HG03045 (cell line): ENCODE measurements around the gene RINL.
"Not testable (repeated sequence)": the region's sequence is repeated elsewhere in the genome, so short reads cannot be mapped to it uniquely, and the experiment has no call there.

ENCODE experiments used
- ATAC-seq: cut with Tn5 transposase; IDR thresholded peaks from one replicate; pipeline ENCODE4 v1.9.1; 2021; ENCODE audit warnings: mild to moderate bottlenecking, moderate library complexity; ENCODE audit not compliant: unreplicated experiment

Gene RINL

DNA sequence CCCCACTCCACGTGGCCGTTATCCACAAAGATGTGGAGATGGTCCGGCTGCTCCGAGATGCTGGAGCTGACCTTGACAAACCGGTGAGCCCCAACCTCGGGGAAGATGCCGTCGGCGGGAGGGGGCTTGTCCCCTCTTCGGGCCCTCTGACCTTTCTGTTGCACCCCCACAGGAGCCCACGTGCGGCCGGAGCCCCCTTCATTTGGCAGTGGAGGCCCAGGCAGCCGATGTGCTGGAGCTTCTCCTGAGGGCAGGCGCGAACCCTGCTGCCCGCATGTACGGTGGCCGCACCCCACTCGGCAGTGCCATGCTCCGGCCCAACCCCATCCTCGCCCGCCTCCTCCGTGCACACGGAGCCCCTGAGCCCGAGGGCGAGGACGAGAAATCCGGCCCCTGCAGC, 29.2 kb upstream of the RINL start:
- ATAC-seq: no peak

DNA sequence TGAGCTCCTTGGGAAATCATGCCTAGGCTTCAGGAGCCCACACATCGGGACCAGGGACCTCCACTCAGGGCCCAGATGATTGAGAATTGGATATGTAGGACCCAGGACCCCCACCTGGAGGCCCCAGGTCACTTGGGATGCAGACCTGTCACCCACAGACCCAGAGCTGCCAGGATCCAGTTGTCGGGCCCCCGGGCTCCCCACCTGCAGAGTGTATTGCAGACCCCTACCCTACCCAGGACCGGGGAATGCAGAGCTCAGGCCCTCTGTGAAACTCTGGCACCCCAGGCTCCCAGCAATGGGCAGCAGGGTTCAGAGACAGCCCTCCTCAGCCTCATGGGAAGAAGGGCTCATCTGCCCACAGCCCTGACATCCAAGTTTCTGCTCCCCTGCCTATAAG, 27.5 kb upstream of the RINL start:
- ATAC-seq: no peak

DNA sequence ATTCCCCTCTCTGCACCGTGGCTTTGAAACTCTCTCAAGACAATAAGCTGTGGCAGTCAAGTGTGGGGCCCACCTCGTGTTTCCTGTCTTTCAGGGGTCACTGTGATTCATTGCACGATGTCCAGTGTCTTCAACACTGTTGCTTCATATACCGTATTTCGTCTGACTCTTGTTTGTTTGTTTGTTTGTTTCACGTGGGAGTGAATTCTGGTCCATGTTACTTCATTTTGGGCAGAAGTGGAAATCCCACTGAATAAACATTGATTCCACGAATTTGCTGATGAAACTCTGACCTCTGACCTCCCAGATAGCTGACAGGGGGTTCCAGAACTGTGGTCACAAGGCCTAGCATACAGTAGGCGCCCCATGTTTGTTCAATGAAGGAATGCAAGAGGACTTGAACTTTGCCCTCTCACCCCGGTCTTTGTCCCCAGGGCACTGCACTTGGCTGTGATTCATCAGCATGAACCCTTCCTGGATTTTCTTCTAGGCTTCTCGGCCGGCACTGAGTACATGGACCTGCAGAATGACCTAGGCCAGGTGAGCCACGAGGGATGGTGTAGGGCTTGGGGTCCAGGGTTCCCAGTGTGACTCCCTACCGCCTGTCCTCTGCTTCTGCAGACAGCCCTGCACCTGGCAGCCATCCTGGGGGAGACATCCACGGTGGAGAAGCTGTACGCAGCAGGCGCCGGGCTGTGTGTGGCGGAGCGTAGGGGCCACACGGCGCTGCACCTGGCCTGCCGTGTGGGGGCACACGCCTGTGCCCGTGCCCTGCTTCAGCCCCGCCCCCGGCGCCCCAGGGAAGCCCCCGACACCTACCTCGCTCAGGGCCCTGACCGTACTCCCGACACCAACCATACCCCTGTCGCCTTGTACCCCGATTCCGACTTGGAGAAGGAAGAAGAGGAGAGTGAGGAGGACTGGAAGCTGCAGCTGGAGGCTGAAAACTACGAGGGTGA, 26.8 kb upstream of the RINL start:
- no peak for ATAC-seq

DNA sequence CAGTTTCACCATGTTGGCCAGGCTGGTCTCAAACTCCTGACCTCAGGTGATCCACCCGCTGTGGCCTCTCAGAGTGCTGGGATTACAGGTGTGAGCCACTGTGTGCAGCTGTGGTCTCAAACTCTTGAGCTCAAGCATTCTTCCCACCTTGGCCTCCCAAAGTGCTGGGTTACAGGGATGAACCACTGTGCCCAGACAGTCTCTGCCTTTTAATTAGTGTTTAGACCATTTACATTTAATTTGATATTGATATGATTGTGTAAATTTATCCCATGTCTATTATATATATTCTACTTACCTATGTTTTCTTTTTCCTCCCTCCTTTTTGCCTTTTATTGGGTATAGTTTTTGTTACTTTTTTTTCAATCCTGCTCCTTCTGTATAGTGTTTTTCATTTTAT, 23.6 kb upstream of the RINL start:
- ATAC-seq: no peak

DNA sequence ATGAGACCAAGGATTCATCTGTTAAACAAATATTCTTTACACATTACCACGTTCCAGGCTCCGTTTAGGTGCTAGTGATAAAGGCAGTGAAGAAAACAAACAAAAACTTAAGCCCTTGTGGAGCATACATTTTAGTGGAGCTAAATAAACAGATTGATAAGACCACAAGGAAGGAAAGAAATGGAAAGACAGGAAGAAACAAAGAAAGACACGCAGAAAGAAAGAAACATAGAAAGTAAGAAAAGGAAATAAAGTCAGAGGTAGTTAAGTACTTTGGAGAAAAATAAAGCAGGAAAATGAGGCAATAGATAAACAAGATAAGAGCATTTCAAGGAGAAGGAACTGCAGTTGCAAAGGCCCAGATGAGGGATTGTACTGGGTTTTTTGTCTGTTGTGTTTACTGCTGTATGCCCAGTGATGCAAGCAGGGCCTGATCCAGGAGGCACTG, 22.7 kb upstream of the RINL start:
- no peak for ATAC-seq

DNA sequence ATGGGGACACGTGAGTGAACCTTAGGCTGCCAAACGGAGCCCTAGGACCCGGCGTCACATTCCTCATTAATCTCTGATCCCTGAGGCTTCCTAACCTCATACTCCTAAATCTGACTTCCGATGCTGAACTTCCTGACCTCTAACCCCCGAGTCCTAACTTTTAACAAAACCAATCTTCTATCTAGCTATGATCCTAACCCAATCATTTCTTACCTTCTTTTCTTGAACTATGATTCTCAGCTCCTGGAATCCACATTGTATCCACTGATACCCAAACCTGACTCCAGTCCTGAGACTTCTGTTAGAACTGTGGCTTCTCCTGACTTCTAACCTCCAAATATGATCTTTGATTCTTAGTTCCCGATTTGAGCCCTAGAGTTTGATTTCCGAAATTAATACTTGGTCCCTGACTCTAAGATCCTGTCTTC, 22.1 kb upstream of the RINL start:
- no peak for ATAC-seq

DNA sequence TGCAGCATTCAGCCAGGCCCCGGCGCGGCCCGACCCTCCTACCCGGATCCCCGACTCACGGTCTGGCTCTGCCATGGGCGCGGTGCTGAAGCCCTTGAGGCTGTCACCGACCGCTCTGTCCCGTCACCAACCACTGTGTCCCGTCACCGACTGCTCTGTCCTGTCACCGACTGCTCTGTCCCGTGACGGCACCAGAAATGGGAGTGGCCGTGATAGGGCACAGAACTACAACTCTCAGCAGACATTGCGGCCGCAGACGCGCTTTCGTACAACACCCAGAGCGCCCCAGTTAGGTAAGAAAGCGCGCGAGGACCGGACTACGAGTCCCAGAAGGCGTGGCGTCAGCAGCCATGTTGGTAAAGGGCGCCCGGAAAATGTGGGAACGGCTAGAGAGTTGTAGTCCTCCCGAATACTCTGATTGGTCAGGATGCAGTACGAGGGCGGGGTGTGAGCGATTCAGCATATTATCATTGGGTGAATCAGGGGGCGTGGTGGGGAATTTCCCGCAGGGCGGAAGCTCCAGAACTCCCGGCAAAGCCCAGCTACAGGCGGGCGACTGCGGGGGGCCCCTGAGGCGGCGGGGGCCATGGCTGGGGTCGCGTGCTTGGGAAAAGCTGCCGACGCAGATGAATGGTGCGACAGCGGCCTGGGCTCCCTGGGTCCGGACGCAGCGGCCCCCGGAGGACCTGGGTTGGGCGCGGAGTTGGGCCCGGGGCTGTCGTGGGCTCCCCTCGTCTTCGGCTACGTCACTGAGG, 21.5 kb upstream of the RINL start, which contains the start of the genes NFKBIB and SIRT2:
Gene NFKBIB, plus strand, starts transcription at position 523 of the 755 bp plus-strand sequence. Its CDS starts 64 bp downstream, at position 587.
Gene SIRT2, minus strand, starts transcription at position 172 of the 755 bp plus-strand sequence. Its CDS starts 97 bp downstream, at position 75.
- ATAC-seq: peak; percentile 90

DNA sequence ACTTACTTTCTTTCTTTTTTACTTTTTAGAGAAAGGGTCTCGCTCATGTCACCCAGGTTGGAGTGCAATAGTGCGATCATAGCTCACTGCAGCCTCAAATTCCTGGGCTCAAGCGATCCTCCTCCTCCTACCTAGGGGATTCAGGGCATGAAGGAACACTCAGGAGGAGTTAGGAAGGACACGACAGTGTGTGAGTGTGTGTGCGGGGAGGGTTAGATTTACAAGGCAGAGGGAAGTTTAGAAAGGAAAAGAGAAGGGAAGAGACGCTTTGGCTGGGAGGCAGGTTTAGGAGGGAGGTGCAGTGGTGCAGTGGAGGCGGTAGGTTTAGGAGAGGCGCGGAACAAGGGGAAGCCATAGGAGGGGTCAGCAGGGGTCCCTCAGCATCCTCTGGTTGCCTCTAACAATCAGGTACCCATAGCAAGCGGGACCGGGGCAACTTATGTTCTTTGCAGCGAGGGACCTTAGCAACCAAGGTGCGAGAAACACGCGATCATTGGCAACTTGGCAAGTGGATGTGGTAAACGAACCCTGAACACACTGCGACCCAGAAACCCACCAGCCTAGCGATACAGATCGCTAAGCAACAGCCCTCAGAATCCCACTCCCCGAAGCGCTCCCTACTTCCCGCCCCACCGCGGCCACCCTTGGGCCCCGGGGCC, 20.8 kb upstream of the RINL start:
- no peak for ATAC-seq

DNA sequence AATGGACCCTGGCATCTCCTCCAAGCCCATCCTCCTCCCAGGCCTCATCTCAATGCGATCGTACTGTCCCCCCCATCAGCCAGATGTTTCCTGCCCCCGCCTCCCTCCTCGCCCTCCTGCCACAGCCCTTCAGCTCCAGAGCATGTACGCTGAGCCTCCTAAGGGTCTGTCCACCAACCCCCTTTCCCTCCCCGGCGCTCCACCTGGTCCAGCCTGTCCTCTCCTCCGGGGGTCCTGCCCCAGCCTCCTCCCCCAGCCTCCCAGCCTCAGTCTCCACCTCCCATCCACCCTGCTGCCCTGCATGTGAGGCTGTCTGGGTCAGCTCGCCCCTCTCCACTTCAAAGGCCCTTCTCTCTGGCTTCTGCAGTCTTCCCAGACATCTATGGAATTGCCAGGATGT, 16.9 kb upstream of the RINL start:
- no peak for ATAC-seq

DNA sequence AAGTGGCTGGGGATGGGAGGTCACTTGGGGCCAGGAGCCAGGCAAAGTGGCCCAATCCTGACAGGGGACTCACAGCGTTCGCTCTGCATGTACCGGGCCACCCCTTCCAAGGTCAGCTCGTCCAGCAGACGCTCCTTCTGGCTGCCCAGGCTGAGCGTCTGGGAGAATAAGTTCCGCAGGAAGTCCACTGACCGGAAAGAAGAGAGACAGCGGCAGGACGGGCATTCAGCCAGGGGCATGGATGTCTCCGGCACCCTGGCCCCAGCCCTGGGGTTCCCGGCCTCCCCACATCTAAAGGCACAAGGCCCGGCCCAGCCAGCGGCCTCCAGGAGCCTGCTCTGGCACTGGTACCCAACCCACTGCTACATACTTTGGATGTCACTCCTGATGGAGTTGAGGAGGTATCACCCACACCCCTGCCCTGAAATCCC, 15.3 kb upstream of the RINL start:
- no peak for ATAC-seq

DNA sequence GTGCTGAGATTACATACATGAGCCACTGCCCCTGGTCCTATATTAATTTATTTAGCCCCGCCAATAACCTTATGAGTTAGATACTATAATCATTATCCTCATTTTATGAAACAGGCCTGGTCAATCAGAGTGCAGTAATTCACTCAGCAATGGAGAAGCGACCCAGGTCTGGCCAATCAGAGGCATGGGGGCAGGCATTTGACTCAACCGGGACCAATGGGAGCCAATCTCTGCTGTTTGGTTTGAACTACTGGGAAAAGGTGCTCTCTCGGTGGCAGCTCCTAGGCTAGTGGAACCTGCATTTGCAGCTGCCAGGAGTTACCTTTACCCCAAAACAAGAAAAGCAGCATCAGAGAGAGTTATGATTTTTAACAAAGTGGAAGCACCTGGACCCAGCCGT, 14.8 kb upstream of the RINL start:
- ATAC-seq: no peak

DNA sequence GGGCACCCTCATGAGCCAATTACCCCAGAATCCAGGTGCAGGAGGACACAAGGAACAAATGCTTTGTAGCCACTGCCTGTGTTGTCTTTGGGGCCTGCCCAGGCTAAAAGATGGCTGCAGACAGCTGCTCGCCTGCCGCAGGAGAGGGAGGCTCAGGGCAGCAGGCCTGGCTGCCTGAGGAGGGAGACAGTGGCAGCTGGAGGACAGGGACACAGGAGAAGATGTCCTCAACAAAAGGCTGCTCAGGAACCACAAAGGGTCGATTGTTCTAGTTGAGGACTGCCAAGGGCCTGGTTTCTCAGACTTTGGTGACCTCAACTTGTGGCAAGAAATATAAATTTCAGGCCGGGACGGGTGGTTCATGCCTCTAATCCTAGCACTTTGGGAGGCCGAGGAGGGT, 13.7 kb upstream of the RINL start:
- no peak for ATAC-seq

DNA sequence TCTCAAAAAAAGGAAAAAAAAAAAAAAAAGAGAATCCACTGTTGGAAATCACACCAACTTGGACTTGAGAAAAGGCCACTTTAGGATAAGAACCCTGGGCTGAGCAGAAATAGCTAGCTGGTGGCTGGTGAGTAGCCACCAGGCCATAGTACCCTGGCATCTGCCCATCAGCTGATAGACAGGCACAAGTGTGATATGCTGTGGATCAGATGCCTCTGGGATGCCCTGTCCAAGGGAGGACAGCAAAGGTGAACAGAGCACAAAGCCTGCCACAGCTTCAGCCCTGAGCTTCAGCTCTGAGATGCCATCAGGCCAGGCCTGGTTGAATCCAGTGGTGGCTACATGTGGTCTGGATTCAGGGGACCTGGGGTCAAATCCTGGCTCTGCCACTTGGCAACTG, 12.6 kb upstream of the RINL start:
- no peak for ATAC-seq

DNA sequence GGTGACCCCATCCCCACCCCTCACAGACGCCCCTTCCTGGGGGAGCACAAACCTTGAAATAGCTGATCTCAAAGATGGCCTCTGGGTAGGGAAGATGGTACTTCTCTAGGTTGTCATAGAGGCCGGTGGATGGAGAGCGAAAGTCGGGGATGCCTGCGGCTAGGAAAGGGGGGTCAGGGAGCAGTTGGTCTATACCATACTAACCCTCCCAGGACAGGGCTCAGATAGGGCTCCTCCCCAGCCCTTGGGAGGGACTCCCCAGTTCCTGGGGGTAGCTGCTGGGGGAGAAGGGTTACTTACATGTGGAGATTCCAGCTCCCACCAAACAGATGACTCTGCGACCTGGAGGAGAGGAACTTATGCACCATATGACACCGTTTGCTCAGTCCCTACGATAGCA, 11.7 kb upstream of the RINL start:
- ATAC-seq: no peak

DNA sequence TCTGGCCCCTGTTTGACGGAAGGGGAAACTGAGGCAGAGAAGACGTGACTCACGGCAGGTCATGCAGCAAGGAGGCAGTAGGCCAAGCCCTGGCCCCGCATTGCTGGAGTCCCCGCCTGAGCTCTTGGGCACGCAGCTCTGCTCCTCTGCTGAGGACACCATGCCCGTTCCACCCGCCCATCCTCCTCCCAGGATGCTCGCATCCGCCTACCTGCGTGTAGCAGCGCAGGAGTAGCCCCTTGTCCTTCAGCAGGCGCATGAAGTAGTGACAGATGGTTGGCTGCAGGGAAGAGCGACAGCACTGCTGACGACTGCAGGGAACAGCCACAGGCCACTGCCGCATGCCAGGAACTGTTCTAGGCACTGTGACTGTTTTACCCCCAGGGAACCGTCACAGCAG, 10.8 kb upstream of the RINL start:
- ATAC-seq: no peak

DNA sequence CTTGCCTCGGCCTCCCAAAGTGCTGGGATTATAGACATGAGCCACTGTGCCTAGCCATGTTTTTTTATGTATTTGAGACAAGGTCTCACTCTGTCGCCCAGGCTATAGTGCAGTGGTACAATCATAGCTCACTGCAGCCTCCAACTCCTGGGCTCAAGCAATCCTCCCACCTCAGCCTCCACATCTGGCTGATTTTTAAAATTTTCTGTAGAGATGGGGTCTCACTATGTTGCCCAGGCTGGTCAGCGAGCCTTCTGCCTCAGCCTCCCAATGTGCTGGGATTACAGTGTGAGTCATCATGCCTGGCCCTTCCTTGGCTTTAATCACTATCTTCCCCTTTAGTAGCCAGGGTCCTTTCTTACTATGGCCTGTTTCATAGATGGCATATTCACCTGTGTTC, 6.6 kb upstream of the RINL start:
- ATAC-seq: not testable (repeated sequence)

DNA sequence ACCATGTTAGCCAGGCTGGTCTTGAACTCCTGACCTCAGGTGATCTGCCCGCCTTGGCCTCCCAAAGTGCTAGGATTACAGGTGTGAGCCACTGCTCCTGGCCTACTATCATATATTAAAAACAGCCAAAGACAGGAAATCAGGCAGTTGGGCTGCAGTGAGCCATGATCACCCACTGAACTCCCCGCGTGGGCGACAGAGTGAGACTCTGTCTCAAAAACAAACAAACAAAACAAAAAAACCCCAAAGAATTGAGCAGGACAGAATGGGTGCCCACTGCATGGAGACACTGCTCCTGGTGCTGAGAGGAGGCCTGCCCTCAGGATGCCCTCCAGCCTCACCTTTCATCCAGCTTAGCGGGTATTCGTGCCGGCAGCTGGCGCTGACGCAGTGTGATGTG, 5.2 kb upstream of the RINL start:
- ATAC-seq: no peak

DNA sequence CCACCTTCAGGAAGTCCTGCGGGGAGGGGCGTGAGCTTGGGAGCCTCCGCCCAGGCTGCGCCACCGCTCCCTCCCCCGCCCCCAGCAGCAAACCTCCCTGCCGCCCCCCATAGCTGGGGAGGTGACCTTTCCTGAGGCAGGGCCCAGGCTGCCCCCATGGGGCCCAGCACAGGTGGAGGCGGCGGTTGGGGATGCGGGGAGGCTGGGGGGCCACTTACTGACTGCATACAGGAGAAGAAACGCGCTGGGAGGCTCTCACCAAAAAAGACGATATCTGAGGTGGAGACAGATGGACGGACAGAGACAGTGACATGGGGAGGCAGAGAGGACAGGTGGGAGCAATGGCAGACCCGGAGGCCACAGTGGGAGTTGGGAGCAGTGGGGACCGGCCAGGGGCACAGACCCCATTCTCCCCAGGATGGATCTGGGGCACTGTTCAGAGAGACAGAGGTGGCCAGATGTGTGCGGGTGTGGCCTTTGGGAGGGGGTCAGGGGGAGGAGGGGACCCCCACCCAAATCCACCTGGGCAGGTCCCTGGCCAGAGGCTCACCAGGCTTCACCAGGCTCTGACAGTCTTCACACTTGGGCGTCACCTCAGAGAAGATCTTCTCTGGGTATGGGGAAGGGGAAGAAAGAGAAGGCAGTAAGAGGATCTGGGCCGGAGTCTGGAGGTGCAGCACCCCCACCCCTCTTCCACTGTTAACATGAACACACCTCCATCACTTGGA, 3.0 kb upstream of the RINL start:
- no peak for ATAC-seq

DNA sequence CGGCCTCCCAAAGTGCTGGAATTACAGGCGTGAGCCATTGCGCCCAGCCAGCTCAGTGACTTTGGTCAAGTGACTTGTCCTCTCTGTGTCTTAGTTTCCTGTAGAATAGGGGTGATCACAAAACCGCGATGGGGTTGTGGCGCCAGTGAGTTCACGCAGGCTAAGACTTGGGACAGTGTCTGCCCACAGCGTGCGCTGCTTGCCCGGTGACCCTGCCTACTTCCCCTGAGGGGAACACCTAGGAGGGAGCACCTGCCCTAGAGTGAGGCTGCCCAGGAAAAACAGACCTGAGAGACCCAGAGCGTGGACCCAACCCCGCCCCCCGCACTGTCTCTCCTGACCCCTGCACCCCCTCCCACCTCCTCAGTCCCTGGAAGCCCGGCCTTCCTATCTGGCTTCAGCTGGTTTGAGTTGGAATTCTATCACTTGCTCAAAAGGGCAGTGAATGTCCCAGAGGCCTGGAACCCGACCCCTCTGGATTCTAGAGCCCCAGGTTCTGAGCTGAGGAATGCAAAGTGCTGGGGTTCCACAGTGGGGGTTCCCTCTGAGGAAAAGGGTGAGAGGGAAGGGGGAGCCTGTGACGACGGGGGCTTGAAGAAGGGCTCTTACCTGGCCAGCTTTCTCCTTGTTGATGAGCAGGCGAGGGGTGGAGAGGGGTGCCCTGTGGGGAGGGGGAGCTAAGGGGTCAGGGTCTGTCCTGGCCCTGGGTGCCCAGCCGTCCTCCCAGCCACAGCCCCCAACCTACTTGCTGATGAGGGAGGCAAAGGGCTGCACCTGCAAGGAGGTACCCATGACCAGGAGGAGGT, 2.2 kb upstream of the RINL start:
- no peak for ATAC-seq

DNA sequence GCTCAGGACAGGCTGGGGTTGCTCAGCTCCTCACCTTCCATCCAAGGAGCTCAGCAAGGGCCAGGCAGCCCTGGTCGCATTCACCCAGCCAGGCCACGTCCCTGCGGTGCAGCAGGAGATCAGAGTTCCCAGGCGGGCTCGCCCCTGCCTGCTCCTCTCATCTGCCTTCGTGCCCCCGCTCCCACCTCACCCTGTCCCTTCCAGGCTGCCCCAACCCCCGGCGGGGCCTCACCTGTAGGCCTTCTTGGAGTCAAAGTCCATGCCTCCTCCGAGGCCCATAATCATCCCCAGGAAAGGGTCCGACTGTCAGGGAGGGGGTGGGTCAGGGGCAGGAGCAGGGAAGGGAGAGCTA, 1.3 kb upstream of the RINL start:
- ATAC-seq: no peak
